Esophagus squamous epithelium (tissue), 5 donors: ENCODE data around the gene CLPTM1L. TPM values are rescaled to one million over a fixed set of nuclear protein-coding genes. Genes with fewer than 3 reads are reported as not detected.
"Not testable (repeated sequence)": the region's sequence is repeated elsewhere in the genome, so short reads cannot be mapped to it uniquely, and the experiment has no call there.

ENCODE experiments used
- DNase-seq: peaks from one replicate; lab custom pipeline; 2025; lab: John Stamatoyannopoulos, UW
- H3K27ac ChIP-seq, 4 donors: fragments of 200-600 bp; sonication (generic); one replicate each; pipeline ENCODE4 v1.5.1; 2016 to 2019; ENCODE audit warnings: mild to moderate bottlenecking in 1 of 4
- H3K27me3 ChIP-seq, 4 donors: fragments of 200-600 bp; sonication (generic); 1 replicate in 3 of 4; 2 replicates in 1 of 4; pipeline versions ENCODE4 v1.5.1 to v1.6.0; 2017 to 2021; ENCODE audit warnings: antibody characterized with exemption in 1 of 4
- H3K36me3 ChIP-seq, 3 donors: fragments of 200-600 bp; sonication (generic); one replicate each; pipeline ENCODE4 v1.5.1; 2016 to 2019
- H3K4me1 ChIP-seq, 3 donors: fragments of 200-600 bp; sonication (generic); one replicate each; pipeline ENCODE4 v1.5.1; 2017 to 2019
- H3K4me3 ChIP-seq, 4 donors: fragments of 200-600 bp; sonication (generic); 1 replicate in 3 of 4; 2 replicates in 1 of 4; pipeline ENCODE4 v1.5.1; 2016 to 2019; ENCODE audit warnings: mild to moderate bottlenecking in 2 of 4, moderate library complexity in 1 of 4
- H3K9me3 ChIP-seq, 3 donors: fragments of 200-600 bp; sonication (generic); one replicate each; pipeline ENCODE4 v1.5.1; 2016 to 2019
- CTCF ChIP-seq, 6 experiments: fragments of 450-650 bp in 4 of 6; fragments of 200-600 bp in 2 of 6; sonication (generic) in 2 of 6; IDR thresholded peaks; one replicate each; pipeline ENCODE4 v1.5.1; 2016 to 2019; ENCODE audit warnings: antibody characterized with exemption in 6 of 6, mild to moderate bottlenecking in 4 of 6, moderate library complexity in 4 of 6
- POLR2A ChIP-seq, 4 donors: fragments of 450-650 bp; IDR thresholded peaks; one replicate each; pipeline ENCODE4 v1.6.1; 2017; ENCODE audit warnings: antibody characterized with exemption in 4 of 4, mild to moderate bottlenecking in 4 of 4, moderate library complexity in 3 of 4
- WGBS, 2 donors: methylation state at CpG; one replicate each; pipeline ENCODE4 v1.1.5; 2018; 5-methylcytosine and 5-hydroxymethylcytosine counted together
- intact Hi-C: fragments of 100-400 bp; cut with DNase I; formaldehyde crosslinking; loops from one replicate; pipeline ENCODE4 v1.15.0; 2022
- total RNA-seq, 4 donors: library from RNA; depleted of rRNA; stranded (reverse); fragments of >200 nt; gene quantifications; one replicate each; pipeline ENCODE4 v1.1.0, GENCODE V29; 2016
- donor health status: DM: yes; HTN: yes; CAD: no.

CLPTM1L gene
- total RNA-seq, 4 donors from 2014 or later = 42.8 to 75.2 (median 65.1) TPM

- H3K36me3 ChIP-seq = no peaks in the 10 kb centered on the region
- TF ChIP-seq CTCF (IDR thresholded peaks at IDR 0.05) (no peak), POLR2A (IDR thresholded peaks at IDR 0.05) (no peak)
- 95 to 100% methylated on average over 9 to 15 of the region's 42 CpGs for WGBS, 2 donors
- H3K4me1 ChIP-seq = peaks cover 0 to 14% (median 0%) of the 10 kb centered on the region in 3 donors
- no peak overlapping the region for H3K4me3 ChIP-seq
- intact Hi-C loops = no loop called here
- H3K27ac ChIP-seq = no peak overlapping the region
- no peaks in the 10 kb centered on the region for H3K9me3 ChIP-seq
- DNase-seq = no peak
- no peaks in the 10 kb centered on the region for H3K27me3 ChIP-seq
Measured at GRCh38 chr5:1278656-1279442, 66.0 kb downstream of the CLPTM1L start.

- intact Hi-C loops = no loop called here
- WGBS, 2 donors = 85 to 92% methylated on average over 9 to 10 of the region's 13 CpGs
- Histone ChIP-seq H3K4me1 (peaks cover 0 to 14% (median 0%) of the 10 kb centered on the region in 3 donors), H3K27ac (no peak overlapping the region), H3K9me3 (no peaks in the 10 kb centered on the region), H3K4me3 (no peak overlapping the region), H3K27me3 (no peaks in the 10 kb centered on the region), H3K36me3 (no peaks in the 10 kb centered on the region)
- DNase-seq = no peak
- TF ChIP-seq POLR2A (IDR thresholded peaks at IDR 0.05) (no peak), CTCF (IDR thresholded peaks at IDR 0.05) (no peak)
Measured at GRCh38 chr5:1278216-1278615, 66.7 kb downstream of the CLPTM1L start.

DNA sequence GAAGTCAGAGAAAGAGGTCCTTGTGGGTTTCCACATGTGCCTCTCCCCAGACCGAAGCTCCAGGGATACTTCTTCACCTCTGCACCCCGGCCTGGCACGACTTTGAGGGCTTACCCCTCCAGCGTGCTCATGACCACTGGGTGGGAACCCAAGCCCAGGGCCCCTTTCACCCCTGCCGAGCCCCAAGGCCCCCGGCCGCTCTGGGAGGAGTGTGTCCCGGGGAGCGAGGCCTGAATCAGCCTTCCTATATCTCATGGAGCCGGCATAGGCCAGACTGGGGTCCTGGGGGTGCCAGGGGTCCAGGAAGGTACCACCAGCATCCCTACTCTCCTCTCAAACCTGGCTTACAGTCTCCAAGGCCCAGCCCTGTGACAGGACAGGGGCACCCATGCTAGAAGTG lies 67.1 kb downstream of the CLPTM1L start:
- Histone ChIP-seq H3K27ac (no peak overlapping the region), H3K9me3 (no peaks in the 10 kb centered on the region), H3K27me3 (no peaks in the 10 kb centered on the region), H3K4me1 (peaks cover 0 to 13% (median 0%) of the 10 kb centered on the region in 3 donors), H3K36me3 (no peaks in the 10 kb centered on the region), H3K4me3 (no peak overlapping the region)
- intact Hi-C loops = no loop called here
- no CpG with 5 or more reads among the region's 10 CpGs for WGBS, 2 donors
- DNase-seq = no peak
- TF ChIP-seq POLR2A (IDR thresholded peaks at IDR 0.05) (no peak), CTCF (IDR thresholded peaks at IDR 0.05) (no peak)

- TF ChIP-seq POLR2A (IDR thresholded peaks at IDR 0.05) (no peak), CTCF (IDR thresholded peaks at IDR 0.05) (no peak)
- H3K4me1 ChIP-seq = peaks cover 0 to 8% (median 0%) of the 10 kb centered on the region in 3 donors
- H3K27ac ChIP-seq = no peak overlapping the region
- WGBS, 2 donors = 82 to 95% methylated on average over 4 to 11 of the region's 21 CpGs
- H3K27me3 ChIP-seq = no peaks in the 10 kb centered on the region
- H3K4me3 ChIP-seq = no peak overlapping the region
- DNase-seq = no peak
- intact Hi-C loops = no loop called here
- no peaks in the 10 kb centered on the region for H3K9me3 ChIP-seq
- H3K36me3 ChIP-seq = no peaks in the 10 kb centered on the region
Measured at GRCh38 chr5:1277331-1277730, 67.6 kb downstream of the CLPTM1L start.

DNA sequence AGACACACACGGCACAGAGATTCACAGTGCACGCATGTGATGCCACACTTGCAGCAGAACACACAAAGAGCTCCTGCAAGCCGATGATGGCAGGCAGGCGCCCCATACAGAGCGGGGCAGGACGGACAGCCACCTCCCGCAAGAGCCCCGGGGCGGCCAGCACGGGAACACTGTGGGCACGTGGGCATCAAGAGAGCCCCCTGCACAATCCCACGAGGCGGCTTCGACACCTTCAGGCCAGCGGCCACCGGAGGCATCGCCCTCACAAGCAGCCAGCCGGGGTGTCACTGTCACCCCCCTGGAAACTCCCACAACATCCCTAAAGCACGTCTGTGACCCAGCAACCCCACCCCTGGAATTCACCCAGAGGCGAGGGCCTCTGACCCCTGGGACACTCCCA lies 68.0 kb downstream of the CLPTM1L start:
- intact Hi-C loops = no loop called here
- H3K9me3 ChIP-seq = no peaks in the 10 kb centered on the region
- H3K4me3 ChIP-seq = no peak overlapping the region
- H3K36me3 ChIP-seq = no peaks in the 10 kb centered on the region
- TF ChIP-seq POLR2A (IDR thresholded peaks at IDR 0.05) (no peak), CTCF (IDR thresholded peaks at IDR 0.05) (no peak)
- H3K27ac ChIP-seq = no peak overlapping the region
- peaks cover 0 to 4% (median 0%) of the 10 kb centered on the region in 3 donors for H3K4me1 ChIP-seq
- DNase-seq = no peak
- 86 to 92% methylated on average over 2 of the region's 20 CpGs for WGBS, 2 donors
- no peaks in the 10 kb centered on the region for H3K27me3 ChIP-seq

- H3K27me3 ChIP-seq, H3K4me1 ChIP-seq, H3K9me3 ChIP-seq, intact Hi-C loops, H3K27ac ChIP-seq, H3K4me3 ChIP-seq, DNase-seq, H3K36me3 ChIP-seq: not testable (repeated sequence)
- WGBS, 2 donors = 61 to 69% methylated on average over 10 of the region's 10 CpGs
Measured at GRCh38 chr5:1275397-1276391, 69.2 kb downstream of the CLPTM1L start.
